HCT116 (cell line): ENCODE measurements around the gene PAPPA2. TPM values are rescaled to one million over a fixed set of nuclear protein-coding genes. Genes with fewer than 3 reads are reported as not detected.

Experiments used
- ATAC-seq: fragments of 200-7000 bp; cut with Tn5 transposase; 2 replicates; pipeline ENCODE4 v1.9.1; 2020; ENCODE audit warnings: mild to moderate bottlenecking, moderate library complexity
- BruUV-seq: library from RNA; stranded (reverse); fragments of 400-500 nt; replicated peaks from 2 replicates; lab custom pipeline; 2021; lab: Mats Ljungman, UMichigan
- CTCF ChIA-PET: fragments of 300-600 bp; sonication (Branson Sonifier 250); formaldehyde crosslinking; loops from one replicate; lab custom pipeline; 2021; ENCODE audit warnings: antibody characterized with exemption; lab: Charles Lee
- POLR2A ChIA-PET: fragments of 300-600, 350-600 bp; sonication (Branson Sonifier 250); formaldehyde crosslinking; loops from one replicate; lab custom pipeline; 2021; ENCODE audit warnings: antibody characterized with exemption; lab: Charles Lee
- RAD21 ChIA-PET, 2 experiments: fragments of 300-600 bp; sonication (Branson Sonifier 250); formaldehyde crosslinking; loops; one replicate each; lab custom pipeline; 2023; ENCODE audit warnings: low total read pairs in 2 of 2; ENCODE audit not compliant: uncharacterized antibody in 2 of 2, unreplicated experiment in 2 of 2, low non-redundant PET in 1 of 2; lab: Charles Lee
- DNase-seq: peaks from one replicate; pipeline ENCODE4 v3.0.0-alpha.2; 2010; ENCODE audit warnings: low read depth, low spot score
- H2AFZ ChIP-seq: fragments of 200-600 bp; shearing (Covaris generic), sonication (generic); 2 replicates; pipeline ENCODE4 v1.6.1; 2017; ENCODE audit warnings: low read depth, mixed run types, mixed read lengths, antibody characterized with exemption, low read length; ENCODE audit not compliant: poor library complexity, severe bottlenecking
- H3K27ac ChIP-seq: 2 replicates; pipeline ENCODE4 v1.5.1; 2012; ENCODE audit warnings: low read depth, low read length
- H3K27me3 ChIP-seq: fragments of 200-600 bp; sonication (generic); 2 replicates; pipeline ENCODE4 v1.6.1; 2016; ENCODE audit warnings: mixed run types, low read length, mixed read lengths; ENCODE audit not compliant: insufficient read depth
- H3K36me3 ChIP-seq, 2 experiments: fragments of 200-500 bp in 1 of 2; fragments of 200-600 bp in 1 of 2; sonication (Bioruptor generic) in 1 of 2; sonication (generic) in 1 of 2; 2 replicates each; pipeline versions ENCODE4 v1.5.1 to v1.6.1; 2014 to 2016; ENCODE audit warnings: low read length in 2 of 2, inconsistent platforms in 1 of 2, mixed read lengths in 1 of 2, mixed run types in 1 of 2; ENCODE audit not compliant: insufficient read depth in 2 of 2, control insufficient read depth in 1 of 2
- H3K4me1 ChIP-seq, 2 experiments: fragments of 200-600 bp in 1 of 2; sonication (generic) in 1 of 2; 2 replicates each; pipeline versions ENCODE4 v1.5.1 to v1.6.1; 2012 to 2017; ENCODE audit warnings: low read length in 2 of 2, inconsistent platforms in 1 of 2, mild to moderate bottlenecking in 1 of 2, mixed read lengths in 1 of 2, mixed run types in 1 of 2, moderate library complexity in 1 of 2; ENCODE audit not compliant: insufficient read depth in 2 of 2, control insufficient read depth in 1 of 2
- H3K4me2 ChIP-seq: fragments of 200-600 bp; sonication (generic); 2 replicates; pipeline ENCODE4 v1.6.1; 2017; ENCODE audit warnings: mixed run types, low read length, mixed read lengths
- H3K4me3 ChIP-seq, 2 experiments: fragments of 200-600 bp in 1 of 2; sonication (generic) in 1 of 2; replicated peaks in 1 of 2; 2 replicates each; pipeline ENCODE4 v1.5.1; 2011 to 2016; ENCODE audit warnings: low read length in 2 of 2, control low read depth in 1 of 2, low read depth in 1 of 2, mild to moderate bottlenecking in 1 of 2, mixed read lengths in 1 of 2, mixed run types in 1 of 2
- H3K79me2 ChIP-seq: fragments of 200-600 bp; sonication (generic); 2 replicates; pipeline ENCODE4 v1.6.1; 2017; ENCODE audit warnings: mild to moderate bottlenecking, mixed run types, low read length, moderate library complexity, mixed read lengths; ENCODE audit not compliant: insufficient read depth
- H3K9ac ChIP-seq: fragments of 200-600 bp; sonication (generic); 2 replicates; pipeline ENCODE4 v1.6.1; 2016; ENCODE audit warnings: low read length, mixed read lengths
- H3K9me2 ChIP-seq: fragments of 200-600 bp; sonication (generic), shearing (Covaris generic); 2 replicates; pipeline ENCODE4 v1.6.1; 2017; ENCODE audit warnings: mixed run types, mild to moderate bottlenecking, moderate library complexity; ENCODE audit not compliant: insufficient read depth
- H3K9me3 ChIP-seq, 2 experiments: fragments of 200-500 bp in 1 of 2; fragments of 200-600 bp in 1 of 2; sonication (Bioruptor generic) in 1 of 2; sonication (generic) in 1 of 2; 2 replicates each; pipeline ENCODE4 v1.6.1; 2014 to 2017; ENCODE audit warnings: low read length in 2 of 2, mixed read lengths in 2 of 2, inconsistent platforms in 1 of 2, low read depth in 1 of 2, mild to moderate bottlenecking in 1 of 2, mixed run types in 1 of 2, moderate library complexity in 1 of 2; ENCODE audit not compliant: control insufficient read depth in 1 of 2, insufficient read depth in 1 of 2
- H4K20me1 ChIP-seq: fragments of 200-600 bp; sonication (generic), shearing (Covaris generic); 2 replicates; pipeline ENCODE4 v1.6.1; 2017; ENCODE audit warnings: mixed run types, mild to moderate bottlenecking, moderate library complexity; ENCODE audit not compliant: insufficient read depth
- CBX3 ChIP-seq: IDR thresholded peaks from 2 replicates; pipeline ENCODE4 v1.6.1; 2012; ENCODE audit warnings: low read depth
- CEBPB ChIP-seq: IDR thresholded peaks from 2 replicates; pipeline ENCODE4 v1.6.1; 2012; ENCODE audit warnings: low read depth
- EGR1 ChIP-seq: IDR thresholded peaks from 2 replicates; pipeline ENCODE4 v1.6.1; 2012; ENCODE audit warnings: low read depth
- ELF1 ChIP-seq: IDR thresholded peaks from 2 replicates; pipeline ENCODE4 v1.6.1; 2012; ENCODE audit warnings: low read depth, borderline replicate concordance
- EZH2 ChIP-seq: fragments of 200-600 bp; sonication (generic); IDR thresholded peaks from 2 replicates; pipeline ENCODE4 v1.6.1; 2017; ENCODE audit warnings: antibody characterized with exemption, mixed run types
- JUND ChIP-seq: IDR thresholded peaks from 2 replicates; pipeline ENCODE4 v1.6.1; 2012
- POLR2AphosphoS5 ChIP-seq: IDR thresholded peaks from 2 replicates; pipeline ENCODE4 v1.6.1; 2011; ENCODE audit warnings: mild to moderate bottlenecking, low read depth, low read length, moderate library complexity
- RAD21 ChIP-seq: IDR thresholded peaks from 2 replicates; pipeline ENCODE4 v1.6.1; 2012; ENCODE audit warnings: low read depth, mild to moderate bottlenecking
- SP1 ChIP-seq: IDR thresholded peaks from 2 replicates; pipeline ENCODE4 v1.6.1; 2012; ENCODE audit warnings: low read depth
- SRF ChIP-seq: IDR thresholded peaks from 2 replicates; pipeline ENCODE4 v1.6.1; 2012; ENCODE audit warnings: low read depth
- ZFX ChIP-seq: fragments of 450-650 bp; IDR thresholded peaks from 2 replicates; pipeline ENCODE4 v1.6.1; 2017
- intact Hi-C: fragments of 100-400 bp; cut with micrococcal nuclease; formaldehyde crosslinking; loops from 2 replicates; pipeline ENCODE4 v1.10.0; 2022
- total RNA-seq: library from RNA; stranded (reverse); gene quantifications from one replicate; pipeline ENCODE4 v1.2.1, GENCODE V29; 2021; ENCODE audit not compliant: unreplicated experiment
- TF ChIP-seq, protein P1 (sequence below), 3 experiments: fragments of 200-600 bp in 1 of 3; sonication (generic) in 1 of 3; IDR thresholded peaks in 2 of 3; conservative IDR thresholded peaks in 1 of 3; 2 replicates each; pipeline ENCODE4 v1.5.1; 2012 to 2017; ENCODE audit warnings: low read depth in 2 of 3, low read length in 2 of 3, antibody characterized with exemption in 1 of 3, borderline replicate concordance in 1 of 3, control low read depth in 1 of 3, mild to moderate bottlenecking in 1 of 3, mixed read lengths in 1 of 3, mixed run types in 1 of 3, moderate library complexity in 1 of 3; ENCODE audit not compliant: insufficient read depth in 1 of 3
- TF ChIP-seq, protein P2 (sequence below): IDR thresholded peaks from 2 replicates; pipeline ENCODE4 v1.6.1; 2012
- TF ChIP-seq, protein P3 (sequence below): IDR thresholded peaks from 2 replicates; pipeline ENCODE4 v1.6.1; 2012; ENCODE audit warnings: low read depth
- TF ChIP-seq, protein P4 (sequence below): IDR thresholded peaks from 2 replicates; pipeline ENCODE4 v1.6.1; 2012

PAPPA2 gene
- total RNA-seq, 1 experiment from 2014 or later: not detected

DNA sequence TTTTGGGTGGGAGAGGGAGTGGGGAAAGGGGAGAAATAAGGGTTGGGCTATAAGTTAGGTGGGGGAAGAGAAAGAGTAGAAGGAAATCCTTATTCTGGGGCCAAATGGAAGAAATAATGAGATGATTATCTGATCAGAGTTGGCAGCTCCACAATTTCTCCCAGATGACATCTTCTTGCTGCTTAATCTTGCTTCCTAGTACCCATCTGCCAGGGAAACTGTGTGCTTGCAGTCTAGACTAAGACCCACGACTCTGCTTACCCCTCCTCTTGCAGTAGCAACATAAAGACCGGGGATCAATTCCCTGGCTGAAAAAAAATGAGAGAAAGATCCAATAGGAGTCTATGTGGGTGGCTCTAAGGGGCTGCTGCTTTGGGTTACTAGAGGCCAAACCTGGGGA, 95.6 kb downstream of the PAPPA2 start:
- no peaks in the 10 kb centered on the region for H4K20me1 ChIP-seq
- H3K9me3 ChIP-seq: no peaks in the 10 kb centered on the region
- H3K9me2 ChIP-seq: no peaks in the 10 kb centered on the region
- peaks cover 37% of the 10 kb centered on the region for H3K27me3 ChIP-seq
- H2AFZ ChIP-seq: no peak overlapping the region
- H3K4me1 ChIP-seq: no peaks in the 10 kb centered on the region
- H3K9ac ChIP-seq: no peak overlapping the region
- no peaks in the 10 kb centered on the region for H3K36me3 ChIP-seq
- H3K27ac ChIP-seq: no peak overlapping the region
- ATAC-seq (no peak), DNase-seq (no peak)
- H3K4me2 ChIP-seq: no peak overlapping the region
- no TSS peak for BruUV-seq
- H3K4me3 ChIP-seq: no peak overlapping the region
- no peaks in the 10 kb centered on the region for H3K79me2 ChIP-seq
- POLR2A ChIA-PET: no interaction called here
- intact Hi-C loops: no loop called here
- CTCF ChIA-PET: no interaction called here
- TF ChIP-seq ZFX (no peak), ELF1 (no peak), EGR1 (no peak), CEBPB (no peak), SRF (no peak), POLR2AphosphoS5 (no peak), SP1 (no peak), JUND (no peak), CBX3 (no peak), EZH2 (no peak), RAD21 (no peak)
- TF ChIP-seq, protein P1, sequence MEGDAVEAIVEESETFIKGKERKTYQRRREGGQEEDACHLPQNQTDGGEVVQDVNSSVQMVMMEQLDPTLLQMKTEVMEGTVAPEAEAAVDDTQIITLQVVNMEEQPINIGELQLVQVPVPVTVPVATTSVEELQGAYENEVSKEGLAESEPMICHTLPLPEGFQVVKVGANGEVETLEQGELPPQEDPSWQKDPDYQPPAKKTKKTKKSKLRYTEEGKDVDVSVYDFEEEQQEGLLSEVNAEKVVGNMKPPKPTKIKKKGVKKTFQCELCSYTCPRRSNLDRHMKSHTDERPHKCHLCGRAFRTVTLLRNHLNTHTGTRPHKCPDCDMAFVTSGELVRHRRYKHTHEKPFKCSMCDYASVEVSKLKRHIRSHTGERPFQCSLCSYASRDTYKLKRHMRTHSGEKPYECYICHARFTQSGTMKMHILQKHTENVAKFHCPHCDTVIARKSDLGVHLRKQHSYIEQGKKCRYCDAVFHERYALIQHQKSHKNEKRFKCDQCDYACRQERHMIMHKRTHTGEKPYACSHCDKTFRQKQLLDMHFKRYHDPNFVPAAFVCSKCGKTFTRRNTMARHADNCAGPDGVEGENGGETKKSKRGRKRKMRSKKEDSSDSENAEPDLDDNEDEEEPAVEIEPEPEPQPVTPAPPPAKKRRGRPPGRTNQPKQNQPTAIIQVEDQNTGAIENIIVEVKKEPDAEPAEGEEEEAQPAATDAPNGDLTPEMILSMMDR (IDR thresholded peaks at IDR 0.05 in 2 of 3, conservative IDR thresholded peaks at IDR 0.05 in 1 of 3; ENCODE audit: borderline replicate concordance in 1 of 3, insufficient read depth in 1 of 3, low read depth in 2 of 3, low read length in 2 of 3): no peak
- TF ChIP-seq, protein P2, sequence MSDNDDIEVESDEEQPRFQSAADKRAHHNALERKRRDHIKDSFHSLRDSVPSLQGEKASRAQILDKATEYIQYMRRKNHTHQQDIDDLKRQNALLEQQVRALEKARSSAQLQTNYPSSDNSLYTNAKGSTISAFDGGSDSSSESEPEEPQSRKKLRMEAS: no peak
- TF ChIP-seq, protein P3, sequence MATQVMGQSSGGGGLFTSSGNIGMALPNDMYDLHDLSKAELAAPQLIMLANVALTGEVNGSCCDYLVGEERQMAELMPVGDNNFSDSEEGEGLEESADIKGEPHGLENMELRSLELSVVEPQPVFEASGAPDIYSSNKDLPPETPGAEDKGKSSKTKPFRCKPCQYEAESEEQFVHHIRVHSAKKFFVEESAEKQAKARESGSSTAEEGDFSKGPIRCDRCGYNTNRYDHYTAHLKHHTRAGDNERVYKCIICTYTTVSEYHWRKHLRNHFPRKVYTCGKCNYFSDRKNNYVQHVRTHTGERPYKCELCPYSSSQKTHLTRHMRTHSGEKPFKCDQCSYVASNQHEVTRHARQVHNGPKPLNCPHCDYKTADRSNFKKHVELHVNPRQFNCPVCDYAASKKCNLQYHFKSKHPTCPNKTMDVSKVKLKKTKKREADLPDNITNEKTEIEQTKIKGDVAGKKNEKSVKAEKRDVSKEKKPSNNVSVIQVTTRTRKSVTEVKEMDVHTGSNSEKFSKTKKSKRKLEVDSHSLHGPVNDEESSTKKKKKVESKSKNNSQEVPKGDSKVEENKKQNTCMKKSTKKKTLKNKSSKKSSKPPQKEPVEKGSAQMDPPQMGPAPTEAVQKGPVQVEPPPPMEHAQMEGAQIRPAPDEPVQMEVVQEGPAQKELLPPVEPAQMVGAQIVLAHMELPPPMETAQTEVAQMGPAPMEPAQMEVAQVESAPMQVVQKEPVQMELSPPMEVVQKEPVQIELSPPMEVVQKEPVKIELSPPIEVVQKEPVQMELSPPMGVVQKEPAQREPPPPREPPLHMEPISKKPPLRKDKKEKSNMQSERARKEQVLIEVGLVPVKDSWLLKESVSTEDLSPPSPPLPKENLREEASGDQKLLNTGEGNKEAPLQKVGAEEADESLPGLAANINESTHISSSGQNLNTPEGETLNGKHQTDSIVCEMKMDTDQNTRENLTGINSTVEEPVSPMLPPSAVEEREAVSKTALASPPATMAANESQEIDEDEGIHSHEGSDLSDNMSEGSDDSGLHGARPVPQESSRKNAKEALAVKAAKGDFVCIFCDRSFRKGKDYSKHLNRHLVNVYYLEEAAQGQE: no peak
- TF ChIP-seq, protein P4, sequence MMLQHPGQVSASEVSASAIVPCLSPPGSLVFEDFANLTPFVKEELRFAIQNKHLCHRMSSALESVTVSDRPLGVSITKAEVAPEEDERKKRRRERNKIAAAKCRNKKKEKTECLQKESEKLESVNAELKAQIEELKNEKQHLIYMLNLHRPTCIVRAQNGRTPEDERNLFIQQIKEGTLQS: no peak
- RAD21 ChIA-PET: no interaction called here
